ENCODE measurements around the gene C10orf90. TPM values are rescaled to one million over a fixed set of nuclear protein-coding genes. Genes with fewer than 3 reads are reported as not detected.
"Not testable (repeated sequence)": the region's sequence is repeated elsewhere in the genome, so short reads cannot be mapped to it uniquely, and the experiment has no call there.

Gene C10orf90
- total RNA-seq, 1 donor from 2014 or later, result not detected

DNA sequence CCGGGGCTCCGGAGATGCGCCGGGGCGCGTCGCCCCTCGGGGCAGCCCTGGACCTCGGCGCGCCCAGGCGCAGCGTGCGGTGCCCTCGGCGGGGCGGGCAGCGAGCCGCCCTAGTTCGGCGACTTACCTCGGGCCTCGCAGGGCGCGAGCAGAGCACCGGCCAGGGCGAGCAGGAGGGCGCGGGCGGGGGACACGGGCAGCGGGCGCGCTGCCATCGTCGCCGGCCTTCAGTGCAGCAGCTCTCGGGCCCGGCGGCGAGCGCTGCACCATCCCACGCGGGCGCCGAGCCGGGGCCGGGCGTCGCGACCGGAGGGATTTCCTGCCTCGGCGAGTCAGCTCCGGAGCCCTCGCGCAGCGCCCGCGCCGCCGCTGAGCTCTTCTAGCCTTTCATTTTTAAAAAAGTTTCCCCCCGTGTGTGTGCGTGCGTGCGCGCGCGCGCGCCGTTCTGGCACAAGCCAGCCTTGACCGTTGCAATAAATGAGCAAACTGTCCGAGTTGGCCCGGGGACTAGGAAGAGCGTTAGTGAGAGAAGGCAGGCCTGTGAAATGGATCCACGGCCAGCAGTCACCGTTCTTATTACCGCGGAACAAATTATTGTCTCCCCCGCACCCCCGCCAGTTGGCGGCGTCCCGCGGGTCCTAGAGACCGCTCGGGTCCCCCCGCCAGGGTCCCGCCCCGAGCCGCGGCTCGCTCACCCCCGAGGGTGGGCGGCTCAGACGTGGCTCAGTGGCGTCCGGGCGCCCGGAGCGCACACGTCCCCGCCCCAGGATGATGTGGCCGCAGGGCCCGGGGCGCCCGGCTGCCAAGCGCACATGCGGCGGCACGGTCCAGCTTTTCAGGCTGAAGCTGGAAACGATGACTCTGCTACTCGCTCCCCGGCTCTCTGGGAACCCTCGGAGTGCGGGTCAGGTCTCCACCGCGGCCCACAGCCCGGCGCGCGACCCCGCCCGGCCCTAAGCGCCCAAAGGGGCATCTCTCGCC, 282.3 kb downstream of the C10orf90 start, which contains the start of gene ADAM12:
Gene ADAM12, minus strand, starts transcription at position 547 of the 981 bp plus-strand sequence. Its CDS starts 332 bp downstream, at position 215.
- Histone ChIP-seq H3K27ac (no peak within 1 kb of the TSS), H3K4me3 (peak within 1 kb of the TSS; percentile 52), H3K36me3 (no peaks in the 10 kb centered on the region), H3K9me3 (no peaks in the 10 kb centered on the region), H3K27me3 (ENCODE audit: low read depth) (peaks cover 52% of the 10 kb centered on the region), H3K4me1 (peaks cover 9% of the 10 kb centered on the region)
- DNase-seq, result no peak
- ATAC-seq, result peak; percentile 27 to 34
- intact Hi-C loops (cut with DNase I), result no loop called here
- no peak for TF ChIP-seq CTCF (IDR thresholded peaks at IDR 0.05)

GRCh38 chr10:126387041-126387921, 283.2 kb downstream of the C10orf90 start:
- intact Hi-C loops (cut with DNase I), result no loop called here
- peak; percentile 69 for TF ChIP-seq CTCF (IDR thresholded peaks at IDR 0.05)
- H3K4me1 ChIP-seq, result peaks cover 9% of the 10 kb centered on the region
- H3K4me3 ChIP-seq, result peak overlapping the region; percentile 52
- no peaks in the 10 kb centered on the region for H3K36me3 ChIP-seq
- ATAC-seq, result peak; percentile 58 to 63
- H3K27ac ChIP-seq, result no peak overlapping the region
- peak; percentile 63 for DNase-seq
- peaks cover 52% of the 10 kb centered on the region for H3K27me3 ChIP-seq (ENCODE audit: low read depth)
- H3K9me3 ChIP-seq, result no peaks in the 10 kb centered on the region

DNA sequence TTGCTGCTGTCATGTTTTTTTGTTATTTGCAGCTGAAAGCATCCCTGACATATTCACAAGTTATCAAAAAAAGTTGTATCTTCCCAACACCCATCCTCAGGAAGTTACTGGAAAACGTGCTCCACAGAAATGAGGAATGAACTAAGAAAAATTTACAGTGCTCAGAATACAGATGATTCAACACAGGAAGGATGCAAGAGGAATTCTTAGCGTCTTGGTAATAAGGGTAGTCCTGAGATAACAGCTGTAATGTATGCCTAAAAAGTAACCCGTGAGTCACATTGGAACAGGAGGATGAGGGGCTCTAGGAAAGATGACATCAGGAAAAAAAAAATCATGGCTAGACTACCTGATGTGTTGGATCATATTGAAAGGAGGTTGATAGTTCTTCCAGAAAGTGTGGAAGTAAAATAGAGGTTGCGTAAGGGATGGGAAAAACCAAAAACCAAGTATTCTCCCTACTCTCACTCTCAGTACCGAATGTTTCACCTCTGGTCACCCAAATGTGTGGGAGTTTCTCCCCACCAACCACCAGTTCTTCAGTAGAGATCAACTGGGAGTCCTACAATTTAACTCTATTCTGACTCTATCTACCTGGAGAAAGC, 286.1 kb downstream of the C10orf90 start:
- Histone ChIP-seq H3K27me3 (ENCODE audit: low read depth) (peaks cover 44% of the 10 kb centered on the region), H3K4me1 (peaks cover 9% of the 10 kb centered on the region), H3K36me3 (no peaks in the 10 kb centered on the region), H3K4me3 (no peak overlapping the region), H3K27ac (no peak overlapping the region), H3K9me3 (no peaks in the 10 kb centered on the region)
- no peak for ATAC-seq
- TF ChIP-seq CTCF (IDR thresholded peaks at IDR 0.05), result no peak
- intact Hi-C loops (cut with DNase I), result no loop called here
- DNase-seq, result no peak

DNA sequence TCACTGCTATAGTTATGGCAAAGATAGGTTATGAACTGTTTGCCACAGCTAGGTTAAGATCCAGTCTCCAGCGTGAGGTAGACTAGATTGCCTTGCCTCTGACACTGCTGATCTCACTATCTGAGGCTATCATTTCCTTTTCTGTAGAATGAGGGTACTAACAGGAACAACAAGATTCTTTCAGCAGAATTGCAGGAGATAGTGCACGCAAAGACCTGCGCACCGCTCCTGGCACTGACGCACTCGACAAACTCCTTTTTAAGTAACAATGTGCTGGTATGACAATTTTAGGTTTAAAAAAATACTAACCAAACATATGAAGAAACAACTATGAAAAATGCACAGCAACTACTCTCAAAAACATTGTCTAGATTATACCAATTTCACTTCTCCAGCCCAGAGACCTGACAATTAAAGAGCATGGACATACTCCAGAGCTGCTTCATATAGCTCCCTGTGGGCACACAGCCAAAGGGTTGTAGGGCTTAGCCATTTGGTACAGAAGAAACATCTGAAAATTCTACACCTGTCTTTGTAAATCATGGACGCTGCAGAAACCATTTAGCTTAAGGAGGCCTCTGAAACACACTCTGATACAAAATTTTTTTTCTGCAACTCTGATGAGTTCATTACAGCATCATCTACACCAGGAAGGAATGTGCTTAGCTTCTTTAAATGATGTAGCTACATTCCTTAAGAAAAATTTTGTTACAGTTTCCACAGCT, 290.0 kb downstream of the C10orf90 start:
- intact Hi-C loops (cut with DNase I), result no loop called here
- H3K27ac ChIP-seq, result no peak overlapping the region
- no peak for TF ChIP-seq CTCF (IDR thresholded peaks at IDR 0.05)
- DNase-seq, result no peak
- no peak overlapping the region for H3K4me3 ChIP-seq
- no peaks in the 10 kb centered on the region for H3K4me1 ChIP-seq
- no peaks in the 10 kb centered on the region for H3K9me3 ChIP-seq
- no peak for ATAC-seq
- no peaks in the 10 kb centered on the region for H3K36me3 ChIP-seq
- H3K27me3 ChIP-seq (ENCODE audit: low read depth), result peaks cover 7% of the 10 kb centered on the region

- intact Hi-C loops (cut with DNase I); H3K27me3 ChIP-seq (ENCODE audit: low read depth); H3K4me1 ChIP-seq; H3K27ac ChIP-seq; DNase-seq; H3K9me3 ChIP-seq; H3K4me3 ChIP-seq; H3K36me3 ChIP-seq; ATAC-seq: not testable (repeated sequence)
Measured at GRCh38 chr10:126379166-126379565, 291.3 kb downstream of the C10orf90 start.

Data from lower lobe of right lung (tissue), 2 donors.